NCI-H1105 (cell line): Measurements from ENCODE around the gene AMBP.

Experiments used
- DNase-seq: peaks from one replicate; lab custom pipeline; 2025; lab: John Stamatoyannopoulos, UW

Gene AMBP

DNA sequence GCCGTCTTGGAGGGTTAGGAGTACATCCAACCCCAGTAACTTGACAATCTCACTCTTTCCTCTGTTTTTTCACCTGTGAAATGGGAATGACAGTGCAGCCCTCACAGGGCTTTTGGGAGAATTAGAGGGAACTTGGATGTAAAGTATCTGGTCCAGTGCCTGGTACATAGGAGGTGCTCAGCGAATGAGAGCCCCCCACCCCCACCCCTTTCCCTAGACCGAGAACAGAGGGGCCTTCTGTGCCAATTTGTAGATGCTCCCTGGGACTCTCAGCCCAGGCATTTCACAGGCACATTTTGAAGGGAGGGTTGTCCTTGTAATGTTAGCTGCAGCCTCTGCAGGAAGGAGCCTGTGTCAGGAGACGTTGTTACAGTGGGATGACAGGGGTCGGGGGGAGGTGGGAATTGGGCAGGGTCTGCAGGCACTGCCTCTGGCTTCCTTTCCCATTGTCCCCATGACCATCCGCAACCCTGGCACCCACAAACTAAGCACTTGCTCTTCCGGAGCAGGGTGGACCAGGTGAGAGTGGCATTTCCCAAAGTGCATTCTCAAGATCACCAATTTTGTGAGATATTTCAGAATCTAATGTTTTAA is 47.0 kb downstream of the AMBP start:
- DNase-seq: no peak

DNA sequence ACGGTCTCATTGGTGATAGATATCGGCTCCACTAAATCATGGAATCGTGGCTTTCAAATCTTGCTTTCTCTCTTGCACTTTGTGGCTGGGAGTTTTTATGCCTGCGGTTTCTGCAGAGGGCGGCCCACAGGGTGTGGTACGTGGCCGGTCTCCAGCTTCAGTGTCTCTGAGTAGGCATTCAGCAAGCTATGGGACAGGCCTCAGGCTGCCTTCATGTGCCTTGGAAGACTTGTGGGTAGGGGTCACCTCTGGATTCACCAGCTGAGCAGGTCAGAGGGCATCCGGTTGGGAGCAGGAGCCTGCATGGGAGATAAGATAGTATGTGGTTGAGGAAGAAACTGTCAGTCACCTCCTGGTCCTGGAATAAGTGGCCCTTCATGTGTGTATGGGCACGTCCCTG is 47.7 kb downstream of the AMBP start:
- DNase-seq: no peak

DNA sequence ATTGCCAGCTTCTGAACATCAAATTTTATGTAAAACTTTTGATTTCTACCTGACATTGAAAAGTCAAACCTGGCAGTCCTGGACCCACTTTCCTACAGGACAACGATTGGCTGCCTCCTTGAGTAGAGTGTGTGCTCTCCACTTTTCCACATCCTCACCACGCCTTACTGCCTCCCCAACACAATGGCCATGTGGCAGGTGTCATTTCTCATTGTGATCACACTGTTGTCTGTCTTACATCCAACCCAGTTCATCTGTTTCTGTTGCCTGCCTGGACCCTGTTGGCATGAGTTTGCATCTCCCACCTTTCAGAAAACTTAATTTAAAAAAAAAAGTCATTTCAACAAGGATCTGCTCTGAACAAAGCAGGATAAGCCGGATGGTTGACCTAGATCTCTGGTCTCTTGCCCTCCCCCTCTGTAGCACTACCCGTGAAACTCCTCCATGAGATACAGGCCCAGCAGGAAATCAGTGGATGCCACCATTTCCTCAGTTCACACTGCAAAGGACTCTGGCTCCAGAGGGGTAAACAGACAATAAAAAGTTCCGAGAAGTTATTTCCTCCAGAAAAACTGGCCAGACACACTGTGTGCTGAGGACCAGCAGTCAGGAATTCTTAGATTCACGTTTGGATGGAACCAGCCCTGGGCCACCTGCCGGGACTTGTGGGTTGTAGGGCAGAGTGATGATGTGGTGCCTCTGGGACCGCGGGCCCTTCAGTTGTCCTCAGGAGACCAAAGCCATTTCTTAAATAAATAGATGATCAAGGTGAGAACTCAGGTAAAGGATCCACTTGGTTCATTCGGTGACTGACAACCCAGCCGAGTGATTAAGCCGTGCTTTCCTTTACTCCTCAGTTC is 48.6 kb downstream of the AMBP start:
- DNase-seq: no peak

DNA sequence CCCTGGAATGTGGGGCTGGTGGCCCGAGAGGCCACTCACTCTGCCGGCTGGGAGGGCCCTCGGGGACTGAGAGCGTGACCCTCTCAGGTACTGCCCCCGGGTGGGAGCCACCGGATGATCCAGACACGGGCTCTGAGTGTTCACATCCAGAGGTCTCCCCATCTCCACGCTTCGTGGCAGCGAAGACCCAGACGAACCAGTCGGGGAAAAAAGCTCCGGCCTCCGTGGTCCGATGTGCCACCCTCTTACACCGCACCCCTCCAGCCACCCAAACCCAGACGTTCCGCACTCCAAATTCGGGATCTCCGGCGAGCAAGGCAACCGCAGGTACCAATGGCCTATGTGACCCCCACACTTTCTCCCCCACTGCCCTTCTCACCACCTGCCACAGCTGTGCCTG is 49.5 kb downstream of the AMBP start:
- DNase-seq: no peak

DNA sequence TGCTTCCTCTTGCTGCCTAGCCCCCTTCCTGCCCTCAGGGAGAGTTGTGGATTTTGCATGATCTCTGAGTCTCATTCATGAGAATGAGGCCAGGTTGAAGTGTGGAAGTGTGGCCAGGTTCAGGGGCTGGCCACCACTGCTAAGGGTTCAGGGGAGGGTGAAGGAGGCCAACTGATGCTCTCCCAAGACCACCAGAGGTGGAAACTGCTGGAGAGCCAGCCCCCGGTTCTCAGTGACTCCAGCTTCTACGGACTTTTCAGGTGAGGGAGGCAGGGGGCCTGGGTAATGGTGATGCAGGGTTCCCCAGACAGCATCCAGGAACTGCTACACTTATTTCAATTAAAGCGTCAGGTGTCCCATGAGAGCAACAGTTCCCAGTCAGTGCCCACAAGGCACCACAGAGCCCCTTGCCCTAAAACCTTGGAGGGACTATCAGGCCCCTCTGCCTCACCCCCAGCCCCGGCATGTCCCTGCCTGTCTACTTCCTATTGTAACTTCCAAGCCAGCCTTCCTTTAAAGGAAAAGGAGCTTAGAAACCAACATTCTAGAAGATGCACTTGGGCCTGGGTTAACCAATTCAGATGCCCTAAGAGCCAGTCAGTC is 50.1 kb downstream of the AMBP start:
- no peak for DNase-seq

DNA sequence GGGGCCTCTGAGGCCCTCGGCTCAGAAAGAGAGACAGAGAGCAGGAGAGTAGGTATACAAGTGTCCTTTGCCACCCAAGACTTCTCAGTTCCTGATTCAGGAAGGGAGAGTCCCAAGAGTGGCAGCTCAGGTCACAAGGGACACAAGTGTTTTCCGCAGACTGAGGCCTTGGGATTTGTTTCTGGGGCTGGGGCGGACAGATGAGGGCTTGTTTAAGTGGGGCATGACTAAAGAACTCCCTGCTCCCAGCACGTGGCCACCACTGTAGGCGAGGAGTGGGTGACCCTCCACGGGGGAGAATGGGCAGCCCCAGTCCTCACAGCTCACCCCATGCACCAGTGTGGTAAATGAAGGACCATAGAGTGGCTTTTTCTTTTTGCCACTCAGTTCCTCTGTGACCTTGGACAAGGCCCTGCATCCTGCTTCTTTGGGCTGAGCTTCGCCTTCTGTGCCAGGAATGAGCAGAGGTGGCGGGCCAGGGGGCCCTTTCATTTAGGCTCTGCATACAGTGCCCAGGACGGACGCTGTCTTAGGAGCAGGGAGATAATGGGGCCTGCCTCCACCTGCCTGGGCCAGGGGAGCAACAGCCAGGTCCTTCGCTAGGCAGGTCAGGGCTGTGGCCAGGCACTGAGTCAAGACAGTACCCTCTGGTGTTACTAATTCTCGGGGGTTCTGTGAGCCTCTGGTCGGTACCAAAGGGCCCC is 50.8 kb downstream of the AMBP start:
- no peak for DNase-seq

DNA sequence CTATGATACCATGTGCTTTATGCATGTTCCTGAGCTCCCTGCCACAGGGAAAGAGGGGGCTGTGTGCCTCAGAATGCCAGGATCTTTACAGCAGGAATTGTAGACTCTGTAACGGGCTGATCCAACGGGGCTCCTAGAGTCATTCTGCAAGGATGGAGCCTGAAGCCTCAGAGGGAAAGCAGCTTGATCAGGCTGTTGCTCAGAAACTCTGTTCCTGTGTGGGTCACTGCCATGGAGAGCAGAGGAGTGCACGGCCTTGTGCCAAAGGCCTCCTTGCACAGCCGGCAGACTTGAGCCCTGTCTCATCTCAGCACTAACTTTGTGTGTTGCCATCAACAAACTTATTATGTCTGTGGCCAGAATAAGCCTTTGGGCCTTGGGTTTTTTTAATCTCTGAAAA is 51.8 kb downstream of the AMBP start:
- no peak for DNase-seq

DNA sequence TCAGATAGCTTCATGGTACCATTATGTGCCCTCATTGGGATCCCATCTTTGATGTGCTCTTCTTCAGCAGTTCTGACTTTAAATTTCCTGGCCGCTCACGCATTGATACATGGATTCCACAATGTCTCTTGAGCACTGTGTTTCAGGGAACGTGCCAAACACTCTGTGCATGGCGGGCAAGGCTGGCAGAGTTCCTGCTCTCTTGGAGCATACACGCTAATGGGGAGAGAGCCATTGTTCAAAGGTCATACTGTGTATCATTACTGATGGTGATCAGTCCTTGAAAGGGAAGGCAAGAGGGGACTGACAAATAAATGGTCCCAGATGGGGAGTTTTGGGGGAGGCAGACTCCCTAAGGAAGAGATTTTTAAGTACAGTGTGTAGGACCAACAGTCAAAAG is 52.3 kb downstream of the AMBP start:
- no peak for DNase-seq

DNA sequence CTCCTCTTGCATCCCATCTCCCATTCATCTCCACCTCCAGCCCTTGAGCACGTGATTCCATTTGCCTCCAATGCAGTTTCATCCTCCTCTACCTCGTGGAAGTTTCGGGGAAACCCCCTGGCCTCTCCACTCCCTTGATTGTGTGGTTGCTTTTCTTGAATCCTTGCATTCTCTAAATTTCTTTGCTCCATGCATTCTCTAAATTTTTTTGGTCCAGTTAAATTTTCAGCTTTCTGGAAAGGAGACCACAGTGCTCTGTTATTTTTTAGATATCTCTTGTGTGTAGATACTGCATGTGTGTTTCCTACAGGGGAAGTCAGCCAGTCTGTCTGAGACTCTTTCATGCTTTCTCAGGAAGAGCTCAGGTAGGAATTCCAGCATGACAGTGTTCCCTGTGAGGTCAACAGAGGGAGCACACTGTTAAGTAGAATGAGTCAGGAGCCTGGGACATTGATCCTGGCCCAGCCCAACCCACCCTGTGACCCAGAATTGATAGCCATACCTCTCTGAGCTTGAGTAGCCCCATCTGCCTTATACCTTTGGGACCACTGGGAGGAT is 52.8 kb downstream of the AMBP start:
- no peak for DNase-seq

DNA sequence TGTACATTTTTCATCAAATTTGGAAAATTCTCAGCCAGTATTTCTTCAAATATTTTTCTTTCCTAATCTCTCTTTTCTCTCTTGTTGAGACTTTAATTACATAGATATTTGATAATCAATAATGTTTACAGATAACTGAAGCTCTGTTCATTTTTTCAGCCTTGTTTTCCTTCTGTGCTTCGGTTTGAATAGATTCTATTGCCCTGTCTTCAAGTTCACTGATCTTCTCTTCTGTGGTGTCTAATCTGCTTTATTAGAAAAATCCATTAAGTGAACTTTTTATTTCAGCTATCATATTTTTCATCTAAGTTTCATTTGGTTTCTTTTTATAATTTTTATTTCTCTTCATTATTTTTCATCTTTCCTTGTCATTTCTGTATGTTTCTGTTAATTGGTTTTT is 54.1 kb downstream of the AMBP start:
- DNase-seq: no peak

DNA sequence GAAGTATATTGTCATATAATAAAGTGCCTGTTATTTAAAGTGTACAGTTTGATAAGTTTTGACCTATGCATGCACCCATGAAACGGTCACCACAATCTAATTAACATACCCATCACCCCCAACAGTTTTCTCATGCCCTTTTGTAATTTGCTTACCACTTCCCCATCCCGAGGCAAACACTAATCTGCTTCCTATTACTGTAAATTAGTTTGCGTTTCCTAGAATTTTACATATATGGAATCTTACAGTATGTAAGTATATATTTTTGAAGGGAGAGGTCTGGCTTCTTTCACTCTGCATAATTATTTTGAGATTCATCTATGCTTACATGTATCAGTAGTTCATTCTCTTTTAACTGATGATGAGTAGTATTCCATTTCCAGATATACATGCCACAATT is 56.5 kb downstream of the AMBP start:
- DNase-seq: no peak

DNA sequence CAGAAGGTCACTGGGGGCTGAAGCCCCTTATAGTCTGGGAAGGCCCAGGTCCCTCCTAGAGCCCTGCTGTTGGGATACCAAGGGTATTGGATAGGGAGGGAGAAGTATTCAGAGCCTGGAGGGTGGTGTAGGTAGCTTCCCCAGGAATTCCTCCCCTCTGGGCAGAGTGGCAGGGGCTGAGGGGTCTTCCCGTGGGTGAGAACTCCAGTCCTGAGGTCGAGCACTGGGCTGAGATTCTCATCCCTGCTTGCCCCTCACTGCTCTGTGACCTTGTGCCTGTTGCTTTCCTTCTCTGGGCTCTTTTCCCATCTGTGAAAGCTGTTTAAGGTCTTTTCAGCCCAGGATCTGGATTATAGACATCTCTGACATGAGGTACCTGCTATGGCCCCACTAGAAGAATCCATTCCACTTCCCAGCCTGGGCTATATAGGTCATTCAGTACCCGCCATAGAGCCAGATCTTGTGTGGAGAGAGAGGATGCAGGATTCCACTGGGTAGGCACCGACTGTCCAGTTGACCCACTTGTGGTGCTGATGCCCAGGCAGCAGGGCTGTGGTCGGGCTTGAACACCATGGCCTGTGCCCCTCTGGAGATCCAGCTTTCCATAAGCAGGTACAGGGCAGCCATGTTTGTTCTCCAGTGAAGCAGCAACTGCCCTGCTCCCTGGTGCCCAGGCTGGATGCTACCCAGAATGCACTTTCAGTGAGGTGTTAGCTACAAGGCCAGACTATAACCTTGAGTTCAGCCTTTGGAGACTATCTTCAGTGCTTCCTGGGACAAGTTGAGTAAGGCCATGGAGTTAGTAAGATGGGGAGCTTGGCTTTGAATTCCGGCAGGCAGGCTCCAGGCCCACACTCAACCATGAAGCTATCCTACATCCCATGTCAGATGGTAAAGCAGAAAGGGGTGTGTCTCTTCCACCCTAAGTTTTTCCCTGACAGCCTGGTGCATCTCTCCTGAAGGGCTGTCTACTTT is 60.1 kb downstream of the AMBP start:
- DNase-seq: no peak

DNA sequence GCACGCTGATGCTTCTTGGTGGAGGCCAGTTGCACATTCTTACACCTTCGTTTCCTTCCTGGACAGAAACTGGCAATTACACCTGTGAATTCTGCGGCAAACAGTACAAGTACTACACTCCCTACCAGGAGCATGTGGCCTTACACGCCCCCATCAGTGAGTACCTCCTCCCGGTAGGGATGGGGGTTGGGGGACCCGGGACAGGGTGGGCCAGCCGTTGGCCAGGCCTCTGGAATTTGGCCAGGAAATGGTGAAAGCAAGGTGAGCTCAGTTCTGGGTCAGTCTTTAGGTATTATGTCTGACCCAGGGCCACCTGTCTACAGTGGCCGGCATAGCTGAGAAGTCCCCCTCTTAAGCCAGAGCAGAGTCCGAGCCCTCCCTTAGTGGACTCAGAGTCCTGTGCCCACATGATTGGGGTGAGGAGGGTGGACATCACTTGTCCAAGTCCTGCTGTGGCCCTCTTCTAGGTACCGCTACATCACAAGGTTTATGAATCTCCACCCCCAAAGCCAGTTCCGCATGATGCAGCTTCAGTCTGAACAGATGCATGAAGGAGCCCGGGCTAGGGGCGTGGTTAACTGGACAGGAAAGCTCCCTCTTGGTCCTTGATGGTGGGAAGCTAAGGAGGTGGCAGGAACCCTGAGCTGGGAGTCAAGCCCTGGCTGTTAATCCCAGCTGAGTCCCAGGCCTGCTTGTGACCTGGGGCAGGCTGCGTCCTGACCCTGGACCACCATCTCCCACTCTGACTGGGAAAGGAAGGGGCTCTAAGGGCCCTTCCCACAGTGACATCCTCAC is 61.3 kb downstream of the AMBP start:
- DNase-seq: no peak

DNA sequence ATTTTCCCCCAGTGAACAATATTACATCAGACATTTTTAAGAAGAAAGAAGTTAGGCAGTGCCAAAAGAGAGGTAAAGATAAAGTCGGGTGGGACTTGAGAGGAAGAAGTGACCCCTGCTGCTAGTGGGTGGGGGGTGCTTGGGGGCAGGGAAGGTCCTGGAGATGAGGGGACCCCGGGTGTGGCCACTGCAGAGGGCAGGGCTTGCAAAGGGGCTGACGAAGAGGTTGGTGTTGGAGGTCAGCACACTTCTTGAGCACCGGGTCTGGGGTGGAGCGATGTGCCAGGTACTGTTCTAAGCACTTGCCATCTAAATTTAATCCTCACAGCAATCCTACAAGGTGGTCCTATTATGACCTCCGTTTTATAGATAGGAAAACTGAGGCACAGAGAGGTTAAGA is 62.0 kb downstream of the AMBP start:
- DNase-seq: no peak

DNA sequence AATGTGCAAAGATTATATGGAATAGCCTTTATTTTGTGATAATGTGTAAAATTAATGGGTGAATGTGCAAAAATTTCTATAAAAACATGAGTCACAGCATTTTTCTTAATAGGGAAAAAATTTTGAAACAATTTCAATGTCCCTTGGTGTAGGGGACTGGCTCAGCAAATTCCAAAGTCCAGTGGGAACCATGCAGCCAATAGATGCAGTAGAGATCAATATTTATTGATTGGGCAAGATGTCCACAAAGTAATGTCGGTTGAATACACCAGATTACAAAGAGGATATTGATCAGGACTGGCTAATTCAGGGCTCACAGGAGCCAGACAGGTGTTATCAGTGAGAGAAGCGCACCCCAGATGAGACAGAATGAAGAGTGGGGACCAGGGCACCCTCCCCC is 62.5 kb downstream of the AMBP start:
- DNase-seq: no peak

DNA sequence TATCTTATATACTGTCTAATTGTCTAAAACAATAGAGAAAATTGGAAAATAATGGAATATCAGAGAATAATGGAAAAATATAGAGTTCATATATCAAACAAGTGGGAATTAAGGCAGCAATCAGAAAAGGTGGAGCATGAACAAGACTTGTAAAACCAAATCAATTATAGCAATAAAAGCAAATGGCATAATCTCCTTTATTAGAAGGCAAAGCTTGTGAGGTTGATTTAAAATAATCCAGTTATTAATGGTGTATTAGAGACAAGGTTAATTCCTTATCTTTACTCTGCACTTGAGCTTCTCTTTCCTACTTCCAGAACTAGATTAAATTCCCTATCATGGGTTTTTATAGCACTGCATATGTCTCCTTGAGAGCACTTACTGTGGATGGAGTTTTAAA is 64.1 kb downstream of the AMBP start:
- DNase-seq: no peak

DNA sequence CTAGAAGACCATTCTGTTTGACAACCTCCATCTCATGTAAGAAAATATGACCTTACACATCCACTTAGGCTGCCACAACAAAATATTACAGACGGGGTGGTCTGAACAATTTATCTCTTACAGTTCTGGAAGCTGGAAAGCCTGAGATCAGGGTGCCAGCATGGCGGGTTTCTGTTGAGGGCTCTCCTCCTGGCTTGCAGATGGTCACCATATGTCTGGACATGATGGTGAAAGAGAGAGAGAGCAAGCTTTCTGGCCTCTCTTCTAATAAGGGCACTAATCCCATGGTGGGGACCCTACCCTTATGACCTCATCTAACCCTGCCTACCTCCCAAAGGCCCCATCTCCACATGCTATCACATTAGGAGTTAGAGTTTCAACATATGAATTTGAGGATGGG is 66.0 kb downstream of the AMBP start:
- DNase-seq: no peak

DNA sequence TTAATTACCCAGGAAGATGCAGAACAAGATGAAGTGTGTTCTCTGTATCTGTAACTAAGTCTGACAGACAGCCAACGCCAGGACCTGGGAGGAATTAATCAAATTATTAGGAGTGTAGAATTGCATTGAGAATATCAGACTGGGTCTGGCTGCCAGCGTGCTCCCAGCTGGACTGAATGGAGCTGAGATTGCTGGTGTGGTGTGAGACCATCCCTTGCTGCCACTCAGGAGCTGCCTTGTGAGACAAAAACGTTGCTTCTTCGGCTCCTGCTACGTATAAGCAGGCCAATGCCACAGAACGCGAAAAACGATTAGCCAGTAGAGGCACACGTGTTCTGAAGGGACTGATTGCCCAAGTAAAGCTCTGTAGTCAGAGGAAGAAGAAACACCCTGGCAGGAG is 66.8 kb downstream of the AMBP start:
- no peak for DNase-seq
